T-helper 17 cell (primary cell): ENCODE data around the gene SUMO4. TPM values are rescaled to one million over a fixed set of nuclear protein-coding genes. Genes with fewer than 3 reads are reported as not detected.
"Not testable (repeated sequence)": the region's sequence is repeated elsewhere in the genome, so short reads cannot be mapped to it uniquely, and the experiment has no call there.

Experiments
- ATAC-seq: fragments of 150-1000 bp; cut with Tn5 transposase; 2 replicates; pipeline ENCODE4 v1.10.0; 2021; ENCODE audit warnings: mild to moderate bottlenecking, moderate library complexity
- DNase-seq, 3 donors: peaks; one replicate each; pipeline versions ENCODE4 v3.0.0 to v3.0.0-alpha.2; 2020 to 2021
- H3K9me3 ChIP-seq: one replicate; pipeline ENCODE4 v1.7.0; 2013; ENCODE audit warnings: low read length, mild to moderate bottlenecking; ENCODE audit not compliant: control insufficient read depth, poor library complexity, severe bottlenecking
- H3K27ac Mint-ChIP-seq: one replicate; pipeline ENCODE4 v1.8.0; 2022; ENCODE audit warnings: mild to moderate bottlenecking, moderate library complexity, mixed read lengths
- H3K27me3 Mint-ChIP-seq: one replicate; pipeline ENCODE4 v1.8.0; 2022; ENCODE audit warnings: mixed read lengths
- H3K36me3 Mint-ChIP-seq: one replicate; pipeline ENCODE4 v1.8.0; 2022; ENCODE audit warnings: low read depth, mixed read lengths
- H3K4me1 Mint-ChIP-seq: one replicate; pipeline ENCODE4 v1.8.0; 2022; ENCODE audit warnings: mild to moderate bottlenecking, mixed read lengths
- H3K4me3 Mint-ChIP-seq: one replicate; pipeline ENCODE4 v1.8.0; 2022; ENCODE audit warnings: mild to moderate bottlenecking, moderate library complexity, mixed read lengths
- total RNA-seq, 4 donors: library from RNA in 2 of 4; stranded (reverse) in 2 of 4; gene quantifications; one replicate each; pipeline ENCODE4 v1.2.3 and lab custom pipeline; 2022 to 2026

The SUMO4 gene
- total RNA-seq, 2 donors from 2014 or later: 9.0 to 11.4 TPM

DNA sequence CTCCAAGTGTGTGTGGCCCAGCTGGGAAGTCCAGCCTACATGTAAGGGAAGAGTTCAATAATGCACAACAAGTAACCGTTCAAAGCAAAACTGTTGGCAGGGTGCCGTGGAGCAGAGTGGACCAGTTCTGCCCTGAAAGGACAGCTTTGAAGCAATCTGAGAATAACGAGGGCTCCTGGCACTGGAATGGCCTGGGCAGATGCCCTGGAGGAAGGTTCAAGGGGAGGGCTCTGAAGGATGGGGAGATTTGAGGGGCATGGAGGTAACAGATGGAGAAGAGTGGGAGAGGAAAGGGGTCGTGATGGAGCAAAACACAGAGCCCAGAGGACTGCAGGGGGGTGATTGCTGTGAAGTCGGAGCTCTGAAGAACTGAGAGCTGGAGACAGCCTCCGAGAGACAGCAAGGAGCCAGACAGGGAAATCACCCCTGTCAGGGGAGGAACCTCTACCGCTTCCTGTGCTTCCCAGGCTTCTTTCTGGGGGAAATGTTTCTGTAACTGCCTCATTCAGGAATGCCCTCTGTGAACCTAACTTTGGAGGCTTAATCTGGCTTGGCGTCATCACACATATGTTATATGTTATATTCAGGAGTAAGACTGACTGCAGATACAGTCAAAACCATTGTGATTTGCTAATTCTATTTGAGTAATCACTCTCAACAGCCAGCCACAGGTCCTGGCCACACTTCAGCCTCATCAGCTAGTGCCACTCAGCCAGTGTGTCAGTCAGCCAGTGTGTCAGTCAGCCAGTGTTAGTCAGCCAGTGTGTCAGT, 43.5 kb downstream of the SUMO4 start:
- peak overlapping the region; percentile 87 for H3K27ac Mint-ChIP-seq
- H3K27me3 Mint-ChIP-seq: no peaks in the 10 kb centered on the region
- no peak for ATAC-seq
- H3K4me1 Mint-ChIP-seq: peaks cover 36% of the 10 kb centered on the region
- H3K4me3 Mint-ChIP-seq: peak overlapping the region; percentile 50
- no peaks in the 10 kb centered on the region for H3K36me3 Mint-ChIP-seq
- H3K9me3 ChIP-seq: no peaks in the 10 kb centered on the region
- DNase-seq: no peak

DNA sequence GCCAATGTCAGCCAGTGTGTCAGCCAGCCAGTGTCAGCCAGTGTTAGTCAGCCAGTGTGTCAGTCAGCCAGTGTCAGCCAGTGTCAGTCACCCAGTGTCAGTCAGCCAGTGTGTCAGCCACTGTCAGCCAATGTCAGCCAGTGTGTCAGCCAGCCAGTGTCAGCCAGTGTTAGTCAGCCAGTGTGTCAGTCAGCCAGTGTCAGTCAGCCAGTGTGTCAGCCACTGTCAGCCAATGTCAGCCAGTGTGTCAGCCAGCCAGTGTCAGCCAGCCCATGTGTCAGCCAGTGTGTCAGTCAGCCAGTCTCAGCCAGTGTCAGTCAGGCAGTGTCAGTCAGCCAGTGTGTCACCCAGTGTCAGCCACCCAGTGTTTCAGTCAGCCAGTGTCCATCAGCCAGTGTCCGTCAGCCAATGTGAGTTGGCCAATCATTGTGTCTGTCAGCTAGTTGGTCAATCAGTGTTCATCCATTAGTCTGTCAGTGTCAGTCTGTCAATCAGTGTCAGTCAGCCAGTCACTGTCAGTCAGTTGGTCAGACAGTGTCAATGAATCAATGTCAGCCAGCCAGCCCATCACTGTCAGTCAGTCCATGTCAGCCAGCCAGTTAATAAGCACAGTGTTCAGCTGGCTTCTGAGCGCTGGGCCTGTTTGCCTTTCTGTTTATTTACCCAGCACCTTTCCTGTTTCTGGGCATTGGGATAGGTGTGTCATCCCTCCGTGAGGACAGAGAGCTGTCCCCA, 44.5 kb downstream of the SUMO4 start:
- H3K27me3 Mint-ChIP-seq: not testable (repeated sequence)
- peak overlapping the region; percentile 36 for H3K4me3 Mint-ChIP-seq
- peak; percentile 12 for ATAC-seq

DNA sequence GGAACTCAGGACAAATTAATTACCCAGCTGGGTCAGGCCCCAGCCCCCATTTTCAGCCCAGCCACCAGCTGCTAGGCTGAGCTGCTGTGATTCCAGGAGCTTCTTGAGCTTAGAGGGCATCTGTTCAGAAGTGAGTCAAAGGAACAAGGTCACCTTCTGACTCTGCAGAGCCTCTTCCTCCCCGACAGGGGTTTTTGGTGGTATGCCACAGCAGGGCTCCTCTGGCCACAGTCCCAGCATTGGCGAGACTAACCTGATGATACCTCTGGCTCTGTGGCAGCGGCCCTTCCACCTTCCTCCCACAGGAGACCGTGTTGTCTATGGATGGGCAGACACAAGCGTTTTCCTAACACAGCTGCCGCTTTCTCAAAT, 45.0 kb downstream of the SUMO4 start:
- Mint-ChIP-seq H3K4me1 (peaks cover 30% of the 10 kb centered on the region), H3K27me3 (no peaks in the 10 kb centered on the region), H3K36me3 (no peaks in the 10 kb centered on the region), H3K27ac (peak overlapping the region; percentile 87), H3K4me3 (peak overlapping the region; percentile 43)
- no peaks in the 10 kb centered on the region for H3K9me3 ChIP-seq
- DNase-seq (peak in 1 of 3 donors; percentile 29), ATAC-seq (peak; percentile 58)

More for the DNA sequence above, 44.5 kb downstream of the SUMO4 start:
- H3K36me3 Mint-ChIP-seq, DNase-seq, H3K9me3 ChIP-seq: not testable (repeated sequence)
- peaks cover 28% of the 10 kb centered on the region for H3K4me1 Mint-ChIP-seq
- H3K27ac Mint-ChIP-seq: peak overlapping the region; percentile 87

DNA sequence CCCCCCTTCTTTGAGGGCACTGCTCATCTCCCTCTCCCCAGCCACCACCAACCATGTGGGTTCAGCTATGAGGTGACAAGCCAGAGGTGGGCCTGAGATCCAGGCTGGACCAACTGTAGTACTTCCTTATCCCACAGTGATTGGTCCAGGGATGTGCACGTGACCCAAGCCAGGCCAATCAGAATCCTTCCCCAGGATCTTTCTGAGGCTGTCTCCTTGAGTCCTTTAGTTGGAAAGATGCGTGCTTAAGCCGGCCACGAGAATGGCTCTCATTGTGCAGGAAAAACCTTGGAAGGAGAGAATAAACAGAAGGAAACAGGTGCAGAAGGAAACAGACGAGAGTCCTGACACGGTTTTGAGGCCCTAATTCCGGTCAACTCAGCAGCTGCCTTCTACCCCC, 45.5 kb downstream of the SUMO4 start:
- DNase-seq (no peak), ATAC-seq (peak; percentile 34)
- peaks cover 28% of the 10 kb centered on the region for H3K4me1 Mint-ChIP-seq
- peak overlapping the region; percentile 87 for H3K27ac Mint-ChIP-seq
- no peaks in the 10 kb centered on the region for H3K27me3 Mint-ChIP-seq
- no peaks in the 10 kb centered on the region for H3K9me3 ChIP-seq
- no peaks in the 10 kb centered on the region for H3K36me3 Mint-ChIP-seq
- H3K4me3 Mint-ChIP-seq: peak overlapping the region; percentile 43

DNA sequence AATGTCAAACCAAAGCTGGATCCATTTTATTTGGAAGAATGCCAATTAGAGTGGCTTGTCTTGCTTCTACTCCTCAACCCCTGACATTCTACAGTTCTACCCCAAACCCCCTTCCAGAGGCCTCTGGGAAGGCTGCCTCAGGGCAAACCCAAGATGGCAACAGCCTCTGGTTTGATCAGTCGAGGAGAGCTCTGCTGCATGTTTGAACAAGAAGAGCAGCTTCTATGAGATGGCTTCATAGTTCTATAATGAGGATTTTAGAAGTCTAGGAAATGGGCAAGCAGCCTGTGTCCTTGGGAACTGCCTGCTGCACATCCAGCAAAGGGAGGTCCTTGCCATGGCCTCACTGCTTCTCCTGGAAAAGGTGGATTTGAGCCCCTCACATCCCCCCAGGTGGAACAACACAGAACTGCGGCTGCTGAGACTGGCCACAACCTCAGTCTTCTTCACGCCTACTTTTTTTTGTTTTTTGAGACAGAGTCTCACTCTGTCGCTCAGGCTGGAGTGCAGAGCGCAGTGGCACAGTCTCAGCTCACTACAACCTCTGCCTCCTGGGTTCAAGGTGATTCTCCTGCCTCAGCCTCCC, 46.8 kb downstream of the SUMO4 start:
- H3K27ac Mint-ChIP-seq: peak overlapping the region; percentile 87
- H3K9me3 ChIP-seq: no peaks in the 10 kb centered on the region
- DNase-seq (no peak), ATAC-seq (no peak)
- no peaks in the 10 kb centered on the region for H3K27me3 Mint-ChIP-seq
- H3K36me3 Mint-ChIP-seq: no peaks in the 10 kb centered on the region
- H3K4me1 Mint-ChIP-seq: peaks cover 27% of the 10 kb centered on the region
- peak overlapping the region; percentile 76 for H3K4me3 Mint-ChIP-seq

DNA sequence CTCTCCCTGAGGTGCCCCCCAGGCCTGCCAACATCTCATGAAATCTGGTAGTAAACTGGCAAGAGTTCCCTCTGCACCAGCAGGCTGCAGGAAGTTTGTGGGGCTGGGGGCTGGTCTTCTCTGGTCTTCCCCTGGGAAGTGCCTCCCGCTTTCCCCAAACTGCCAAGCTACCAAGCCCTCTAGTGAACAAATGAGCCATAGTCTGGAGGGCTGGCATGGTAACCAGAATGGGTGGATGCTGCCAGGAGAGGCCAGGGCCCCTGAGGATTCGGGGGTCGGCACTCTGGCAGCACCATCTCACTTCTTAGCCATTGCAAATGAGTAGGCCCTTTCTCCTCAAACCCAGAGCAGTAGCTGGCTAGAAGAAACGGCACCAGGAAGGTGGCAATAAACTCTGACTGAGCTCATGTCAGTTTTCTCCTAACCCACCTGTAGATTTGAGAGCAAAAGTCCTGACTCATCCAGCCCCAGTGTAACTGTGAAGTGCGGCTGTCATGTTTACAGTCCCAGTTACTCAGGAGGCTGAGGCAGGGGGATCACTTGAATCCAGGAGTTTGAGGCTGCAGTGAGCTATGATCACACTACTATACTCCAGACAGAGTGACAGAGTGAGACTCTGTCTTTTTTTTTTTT, 48.9 kb downstream of the SUMO4 start:
- H3K36me3 Mint-ChIP-seq: no peaks in the 10 kb centered on the region
- H3K27ac Mint-ChIP-seq: peak overlapping the region; percentile 87
- H3K9me3 ChIP-seq: no peaks in the 10 kb centered on the region
- no peaks in the 10 kb centered on the region for H3K27me3 Mint-ChIP-seq
- H3K4me1 Mint-ChIP-seq: peaks cover 19% of the 10 kb centered on the region
- DNase-seq (no peak), ATAC-seq (no peak)
- H3K4me3 Mint-ChIP-seq: no peak overlapping the region

DNA sequence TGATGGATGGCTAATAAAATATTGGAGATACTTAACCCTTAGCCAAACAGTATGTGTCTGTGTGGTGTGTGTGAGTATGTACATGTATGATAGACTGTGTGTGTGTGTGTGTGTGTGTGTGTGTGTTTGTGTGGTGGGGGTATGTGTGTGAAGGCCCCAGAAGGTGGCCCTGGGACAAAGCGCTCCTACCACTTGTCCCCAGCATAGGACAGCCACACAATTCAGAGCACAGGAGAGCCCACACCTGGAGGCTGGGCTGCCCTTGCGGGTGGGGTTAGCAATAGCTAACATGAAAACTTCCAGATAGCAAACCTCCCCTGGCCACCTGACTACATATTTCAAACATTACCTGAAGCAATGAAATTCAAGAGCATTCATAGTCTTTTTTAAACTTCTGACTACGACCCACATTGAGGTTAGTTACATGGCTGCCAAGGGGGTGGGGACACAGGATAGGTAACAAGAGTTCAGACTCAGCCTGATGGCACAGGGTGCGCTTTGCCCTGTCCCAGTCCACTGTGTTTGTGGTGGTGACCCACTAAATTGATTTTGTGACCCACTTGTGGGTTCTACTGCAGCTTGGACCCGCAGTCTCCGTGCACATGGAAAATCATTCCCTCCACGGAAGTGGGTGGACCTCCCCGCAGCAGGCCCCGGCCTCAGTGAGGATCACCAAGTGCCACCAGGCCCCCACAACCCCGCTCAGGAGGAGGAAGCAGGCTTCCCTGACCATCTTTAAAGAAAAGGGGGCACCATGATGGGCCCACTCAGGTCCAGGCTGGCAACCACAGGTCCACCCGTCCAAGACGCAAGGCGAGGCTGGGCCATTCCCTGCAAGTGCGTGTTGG, 50.0 kb downstream of the SUMO4 start:
- H3K27me3 Mint-ChIP-seq: no peaks in the 10 kb centered on the region
- no peaks in the 10 kb centered on the region for H3K36me3 Mint-ChIP-seq
- H3K27ac Mint-ChIP-seq: peak overlapping the region; percentile 77
- no peak for DNase-seq
- peaks cover 21% of the 10 kb centered on the region for H3K4me1 Mint-ChIP-seq
- no peak for ATAC-seq
- H3K4me3 Mint-ChIP-seq: peak overlapping the region; percentile 19
- H3K9me3 ChIP-seq: no peaks in the 10 kb centered on the region

Other genes starting within 250 kb of the SUMO4 start
- 100 to 1,000 TPM; 192 to 199 TPM for gene TAB2, start 82.5 kb upstream of the SUMO4 start, total RNA-seq
- 100 to 1,000 TPM; 219 to 248 TPM for gene ZC3H12D, start 84.8 kb downstream of the SUMO4 start, total RNA-seq
- 10 to 100 TPM; 33.0 to 34.7 TPM for gene PPIL4, start 145.8 kb downstream of the SUMO4 start, total RNA-seq
- 10 to 100 TPM; 18.3 to 20.8 TPM for gene GINM1, start 166.1 kb downstream of the SUMO4 start, total RNA-seq
- gene KATNA1, start 248.5 kb downstream of the SUMO4 start, total RNA-seq: 10 to 100 TPM; 15.2 to 18.2 TPM